Measurements from ENCODE around the gene MKNK1.

MKNK1 gene

GRCh38 chr1:46538147-46538546 is 65.9 kb downstream of the MKNK1 start:
- no peak for DNase-seq (ENCODE audit: low spot score)

GRCh38 chr1:46537651-46538050 is 66.4 kb downstream of the MKNK1 start:
- no peak for DNase-seq (ENCODE audit: low spot score)

GRCh38 chr1:46536527-46536926 is 67.5 kb downstream of the MKNK1 start:
- no peak for DNase-seq (ENCODE audit: low spot score)

- DNase-seq (ENCODE audit: low spot score): peak; percentile 60
Observed at GRCh38 chr1:46535063-46535462, 69.0 kb downstream of the MKNK1 start.

- peak; percentile 41 for DNase-seq (ENCODE audit: low spot score)
Observed at GRCh38 chr1:46533179-46533864, 70.7 kb downstream of the MKNK1 start.

GRCh38 chr1:46532498-46533178 is 71.4 kb downstream of the MKNK1 start:
- DNase-seq (ENCODE audit: low spot score): peak; percentile 50

- no peak for DNase-seq (ENCODE audit: low spot score)
Observed at GRCh38 chr1:46532095-46532494, 72.0 kb downstream of the MKNK1 start.

- DNase-seq (ENCODE audit: low spot score): no peak
Observed at GRCh38 chr1:46530791-46531409, 73.2 kb downstream of the MKNK1 start.

- DNase-seq (ENCODE audit: low spot score): no peak
Observed at GRCh38 chr1:46530311-46530710, 73.8 kb downstream of the MKNK1 start.

GRCh38 chr1:46529031-46529630 is 74.9 kb downstream of the MKNK1 start:
- peak; percentile 41 for DNase-seq (ENCODE audit: low spot score)

GRCh38 chr1:46528297-46528955 is 75.6 kb downstream of the MKNK1 start:
- DNase-seq (ENCODE audit: low spot score): no peak

GRCh38 chr1:46527474-46528296 is 76.4 kb downstream of the MKNK1 start:
- peak; percentile 78 for DNase-seq (ENCODE audit: low spot score)

GRCh38 chr1:46526691-46527291 is 77.3 kb downstream of the MKNK1 start:
- peak; percentile 70 for DNase-seq (ENCODE audit: low spot score)

- peak; percentile 56 for DNase-seq (ENCODE audit: low spot score)
Observed at GRCh38 chr1:46526013-46526690, 77.9 kb downstream of the MKNK1 start.

GRCh38 chr1:46525253-46525983 is 78.7 kb downstream of the MKNK1 start:
- no peak for DNase-seq (ENCODE audit: low spot score)

- no peak for DNase-seq (ENCODE audit: low spot score)
Observed at GRCh38 chr1:46524843-46525242, 79.2 kb downstream of the MKNK1 start.

- no peak for DNase-seq (ENCODE audit: low spot score)
Observed at GRCh38 chr1:46523496-46524353, 80.3 kb downstream of the MKNK1 start.

GRCh38 chr1:46522969-46523320 is 81.1 kb downstream of the MKNK1 start:
- DNase-seq (ENCODE audit: low spot score): no peak

Measured in kidney tubule cell (primary cell).